HG03457 (cell line): ENCODE data around the gene TALDO1.

Experiments
- ATAC-seq: cut with Tn5 transposase; IDR thresholded peaks from one replicate; pipeline ENCODE4 v1.9.1; 2021; ENCODE audit warnings: moderate number of reproducible peaks; ENCODE audit not compliant: unreplicated experiment

The TALDO1 gene

GRCh38 chr11:714436-714835, 32.8 kb upstream of the TALDO1 start:
- ATAC-seq, result no peak

GRCh38 chr11:719214-720016, 27.8 kb upstream of the TALDO1 start:
- ATAC-seq, result no peak

GRCh38 chr11:720017-720641, 27.1 kb upstream of the TALDO1 start:
- no peak for ATAC-seq

GRCh38 chr11:720642-721246, 26.5 kb upstream of the TALDO1 start:
- ATAC-seq, result no peak

GRCh38 chr11:721247-721740, 26.0 kb upstream of the TALDO1 start:
- ATAC-seq, result no peak

GRCh38 chr11:721741-722345, 25.4 kb upstream of the TALDO1 start:
- ATAC-seq, result no peak

GRCh38 chr11:722346-722811, 24.9 kb upstream of the TALDO1 start:
- ATAC-seq, result no peak

GRCh38 chr11:723120-723883, 24.0 kb upstream of the TALDO1 start:
- no peak for ATAC-seq

- no peak for ATAC-seq
Observed at GRCh38 chr11:724049-724777, 23.1 kb upstream of the TALDO1 start.

- ATAC-seq, result no peak
Observed at GRCh38 chr11:724778-725386, 22.4 kb upstream of the TALDO1 start.

- no peak for ATAC-seq
Observed at GRCh38 chr11:725624-726202, 21.6 kb upstream of the TALDO1 start.

- ATAC-seq, result no peak
Observed at GRCh38 chr11:726278-727220, 20.7 kb upstream of the TALDO1 start.

- ATAC-seq, result no peak
Observed at GRCh38 chr11:727281-727701, 20.0 kb upstream of the TALDO1 start.

- ATAC-seq, result no peak
Observed at GRCh38 chr11:727859-728748, 19.2 kb upstream of the TALDO1 start.

- ATAC-seq, result no peak
Observed at GRCh38 chr11:728901-729491, 18.3 kb upstream of the TALDO1 start.

GRCh38 chr11:729492-730074, 17.7 kb upstream of the TALDO1 start:
- ATAC-seq, result no peak
